Fibroblast of peridontal ligament (primary cell): Measurements from ENCODE around the gene S100A14.
"Not testable (repeated sequence)": the region's sequence is repeated elsewhere in the genome, so short reads cannot be mapped to it uniquely, and the experiment has no call there.

Source experiments
- DNase-seq: peaks from one replicate; pipeline ENCODE4 v3.0.0-alpha.2; 2010; ENCODE audit errors: extremely low read depth

S100A14 gene

GRCh38 chr1:153614906-153615305 is 1.2 kb downstream of the S100A14 start:
- DNase-seq, result no peak

GRCh38 chr1:153614189-153614900 is 1.8 kb downstream of the S100A14 start:
- peak; percentile 20 for DNase-seq

- DNase-seq, result no peak
Measured at GRCh38 chr1:153613406-153613805, 2.7 kb downstream of the S100A14 start.

GRCh38 chr1:153612755-153613331 is 3.3 kb downstream of the S100A14 start, which contains the start of gene S100A16:
S100A16 (minus strand) TSS chr1:153613137; CDS start chr1:153608151, 4,986 bp downstream.
- DNase-seq, result peak; percentile 61

- no peak for DNase-seq
Measured at GRCh38 chr1:153612111-153612754, 3.9 kb downstream of the S100A14 start.

- no peak for DNase-seq
Measured at GRCh38 chr1:153611356-153611755, 4.8 kb downstream of the S100A14 start.

DNA sequence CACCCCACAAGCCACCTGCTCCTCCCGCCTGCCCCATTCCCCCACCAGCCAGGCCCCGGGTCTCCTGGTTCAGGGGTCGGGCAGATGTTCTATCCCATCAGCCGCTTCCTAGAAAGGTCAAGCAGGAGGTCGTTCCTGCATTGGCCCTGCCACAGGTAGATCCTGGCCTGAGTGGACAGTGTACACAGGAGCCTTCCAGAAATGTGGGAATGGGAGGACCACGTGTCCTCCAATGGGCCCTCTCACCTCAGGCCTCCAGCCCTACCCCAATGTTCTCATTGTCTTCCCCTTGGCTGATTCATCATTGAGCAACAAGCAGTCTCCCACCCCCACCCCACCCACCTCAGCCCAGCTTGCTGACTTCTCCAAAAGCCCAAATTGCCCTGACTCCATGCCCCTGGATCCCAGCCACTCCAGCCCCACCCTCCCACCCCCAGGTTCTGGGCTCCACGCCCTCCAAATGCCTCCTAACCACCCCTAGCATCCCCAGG is 5.3 kb downstream of the S100A14 start:
- DNase-seq, result no peak

DNA sequence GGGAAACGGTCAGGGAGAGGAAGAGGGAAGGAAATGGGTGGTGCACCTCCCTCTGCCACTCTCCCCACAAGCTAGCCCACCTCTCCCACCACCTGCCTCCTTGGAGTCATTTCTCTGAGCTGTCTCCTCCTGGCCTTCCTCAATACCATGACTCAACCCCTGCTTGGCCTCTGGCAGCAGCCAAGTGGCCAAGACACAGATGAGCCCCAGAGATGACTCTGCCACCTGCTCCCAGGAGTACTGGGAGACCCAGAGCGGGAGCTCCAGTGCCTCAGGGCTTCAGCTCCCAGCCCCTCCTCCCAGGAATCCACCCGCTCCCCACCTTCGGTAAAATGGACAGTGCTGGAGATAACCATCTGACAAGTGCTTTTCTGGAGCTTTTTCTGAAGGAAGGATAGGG is 5.8 kb downstream of the S100A14 start:
- no peak for DNase-seq

- no peak for DNase-seq
Measured at GRCh38 chr1:153609585-153609907, 6.6 kb downstream of the S100A14 start.

DNA sequence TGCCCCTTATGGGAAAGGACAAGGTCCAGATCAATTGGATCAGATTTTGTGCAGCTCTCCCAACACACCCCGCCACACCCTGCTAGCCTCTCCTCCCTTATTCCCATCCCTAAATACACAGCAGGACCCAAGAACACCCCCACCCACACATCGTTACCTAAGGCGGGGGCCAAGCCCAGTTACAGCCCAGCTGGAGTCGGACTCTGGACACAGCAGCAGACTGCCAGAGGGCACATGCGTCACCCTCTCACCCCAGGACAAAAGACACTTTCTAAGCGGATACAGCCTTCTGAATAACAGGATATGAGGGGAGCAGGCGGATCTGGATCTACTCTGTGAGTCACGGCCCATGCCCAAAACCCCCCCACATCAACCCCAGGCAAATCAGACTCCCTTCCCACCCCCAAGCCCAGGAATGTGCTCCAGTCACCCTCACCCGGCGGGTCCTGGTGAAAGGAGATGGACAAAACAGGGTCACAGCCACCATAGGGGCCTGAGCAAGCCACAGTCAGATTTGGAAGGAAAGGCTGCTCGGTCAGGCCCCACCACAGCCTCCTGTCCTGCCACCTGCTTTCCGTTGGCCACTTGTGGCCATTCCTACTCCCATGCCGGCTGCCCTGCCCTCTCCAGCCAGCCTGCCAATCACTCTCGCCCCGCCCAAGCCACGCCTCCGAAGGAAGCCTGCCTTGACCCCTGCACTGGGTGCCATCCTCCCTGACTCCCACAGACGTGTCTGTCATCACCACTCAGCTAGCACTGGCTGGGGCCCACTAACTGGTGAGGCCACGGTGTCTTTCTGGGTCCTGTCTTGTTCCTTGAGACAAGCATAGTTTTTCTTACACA is 7.2 kb downstream of the S100A14 start:
- DNase-seq, result peak; percentile 66

DNA sequence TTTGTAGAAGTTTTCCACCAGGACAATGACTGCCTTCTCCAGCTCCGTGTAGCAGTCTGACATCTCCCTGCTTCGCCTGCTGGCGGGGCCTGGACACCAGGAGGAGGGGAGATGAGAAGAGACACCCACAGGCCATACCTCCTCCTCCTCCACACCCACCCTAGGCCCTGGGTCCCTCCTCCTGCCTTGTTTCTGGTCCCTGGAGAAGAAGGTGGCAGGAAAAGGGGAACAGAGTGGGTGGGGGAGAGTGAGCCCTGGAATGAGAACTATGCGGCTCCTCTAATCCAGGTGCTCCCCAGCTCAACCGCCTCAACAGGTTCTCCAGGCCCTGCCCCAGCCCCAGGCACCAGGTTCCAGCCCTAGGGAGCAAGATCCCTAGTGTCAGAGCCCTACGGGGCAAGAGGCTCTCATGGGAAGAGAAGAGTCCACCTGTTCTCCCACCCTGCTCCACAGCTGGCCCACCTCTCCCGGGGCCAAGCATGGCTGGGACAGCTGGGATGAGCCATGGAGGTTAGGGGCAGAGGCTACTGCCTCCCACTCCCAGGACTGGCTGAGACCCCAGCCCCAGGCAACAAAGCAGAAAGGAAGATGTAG is 7.9 kb downstream of the S100A14 start:
- DNase-seq, result no peak

DNA sequence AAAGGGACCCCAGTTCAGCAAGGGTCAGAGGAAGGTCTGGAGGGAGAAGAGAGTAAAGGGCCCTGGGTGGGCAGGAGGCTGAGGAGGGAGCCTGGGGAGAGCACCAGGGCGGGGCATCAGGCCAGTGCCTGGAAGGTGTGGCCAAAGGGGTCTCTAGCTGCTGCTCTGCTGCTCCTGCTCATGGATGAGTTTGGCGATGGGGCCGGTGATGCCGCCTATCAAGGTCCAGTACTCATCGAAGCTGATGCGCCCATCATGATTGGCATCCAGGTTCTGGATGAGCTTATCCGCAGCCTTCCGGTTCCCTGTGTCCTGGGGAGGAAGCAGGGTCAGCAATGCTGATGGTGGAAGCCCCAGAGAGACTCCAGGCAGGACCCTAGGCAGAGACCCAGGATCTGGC is 8.7 kb downstream of the S100A14 start:
- DNase-seq, result no peak

DNA sequence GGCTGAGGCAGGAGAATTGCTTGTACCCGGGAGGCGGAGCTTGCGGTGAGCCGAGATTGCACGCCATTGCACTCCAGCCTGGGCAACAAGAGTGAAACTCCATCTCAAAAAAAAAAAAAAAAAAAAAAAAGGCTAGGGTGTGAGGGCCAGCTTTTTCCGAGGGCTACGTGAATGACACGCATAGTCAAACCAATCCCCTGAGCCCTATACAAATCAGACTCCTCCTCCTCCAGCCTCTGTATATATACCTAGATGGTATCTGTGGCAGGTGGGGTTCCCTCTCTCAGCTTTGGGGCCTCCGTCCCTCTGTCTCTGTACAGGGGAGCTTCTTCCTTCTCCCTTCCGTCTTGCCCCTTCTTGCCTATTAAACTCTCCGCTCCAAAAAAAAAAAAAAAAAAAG is 9.9 kb downstream of the S100A14 start:
- DNase-seq, result no peak

GRCh38 chr1:153602749-153603148 is 13.4 kb downstream of the S100A14 start:
- no peak for DNase-seq

DNA sequence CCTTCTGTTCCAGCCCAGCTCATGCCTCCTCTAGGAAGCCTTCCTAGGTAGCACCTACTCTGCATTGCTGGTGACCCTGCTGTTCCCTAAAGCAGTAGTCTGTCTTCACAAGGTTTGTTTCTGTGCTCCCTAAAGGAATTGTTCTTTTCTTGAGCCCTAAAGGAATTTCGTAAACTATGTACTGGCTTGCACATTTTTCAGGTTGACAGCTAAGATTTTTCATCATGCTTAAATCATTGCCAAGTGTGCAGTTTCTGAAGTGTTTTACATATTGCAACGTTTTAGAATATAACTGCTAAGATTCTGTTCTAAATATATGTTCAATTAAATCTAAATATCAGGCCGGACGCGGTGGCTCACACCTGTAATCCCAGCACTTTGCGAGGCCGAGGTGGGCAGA is 16.3 kb downstream of the S100A14 start:
- no peak for DNase-seq

GRCh38 chr1:153598309-153599172 is 17.6 kb downstream of the S100A14 start:
- peak; percentile 69 for DNase-seq

DNA sequence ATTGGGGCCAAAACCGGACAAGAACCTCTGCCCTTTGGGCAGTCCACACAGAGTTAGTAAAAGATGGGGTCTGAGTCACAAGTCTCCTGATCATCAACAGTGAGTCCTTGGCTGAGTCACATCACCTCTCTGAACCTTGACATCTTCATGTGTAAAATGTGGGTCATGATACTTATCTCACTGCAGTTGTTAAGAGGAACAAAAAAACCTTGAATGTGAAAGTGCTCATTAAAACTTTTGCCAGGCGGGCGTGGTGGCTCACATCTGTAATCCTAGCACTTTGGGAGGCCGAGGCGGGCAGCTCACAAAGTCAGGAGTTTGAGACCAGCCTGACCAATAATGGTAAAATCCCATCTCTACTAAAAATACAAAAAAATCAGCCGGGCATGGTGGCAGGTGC is 18.9 kb downstream of the S100A14 start:
- DNase-seq, result peak; percentile 42

GRCh38 chr1:153592748-153593147 is 23.4 kb downstream of the S100A14 start:
- DNase-seq, result no peak

GRCh38 chr1:153588482-153588881 is 27.6 kb downstream of the S100A14 start:
- DNase-seq, result no peak

GRCh38 chr1:153588033-153588432 is 28.1 kb downstream of the S100A14 start:
- DNase-seq, result not testable (repeated sequence)

DNA sequence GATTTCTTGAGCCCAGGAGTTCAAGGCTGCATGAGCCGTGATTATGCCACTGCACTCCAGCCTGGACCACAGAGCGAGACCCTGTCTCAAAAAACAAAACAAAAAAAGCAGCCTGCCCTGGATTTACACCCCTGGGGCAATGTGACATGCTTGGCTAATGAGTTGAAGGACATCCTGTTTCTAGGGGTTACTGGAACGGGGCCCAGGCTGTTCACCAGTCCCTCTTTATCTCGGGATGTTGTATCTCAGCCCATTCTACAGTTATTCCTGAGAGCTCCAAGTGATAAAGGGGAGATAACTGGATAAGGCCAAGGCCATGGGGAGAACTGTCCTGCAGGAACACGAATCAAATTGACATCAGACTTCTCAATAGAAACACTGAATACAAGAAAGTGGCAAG is 28.8 kb downstream of the S100A14 start:
- no peak for DNase-seq
